HL-60 (cell line): ENCODE measurements around the gene TTLL3.

ENCODE experiments used
- CTCF ChIP-seq: IDR thresholded peaks from one replicate; pipeline ENCODE4 v1.5.1; 2011; ENCODE audit warnings: low read length, control low read depth, inconsistent platforms; ENCODE audit not compliant: insufficient read depth
- POLR2AphosphoS5 ChIP-seq: IDR thresholded peaks from 2 replicates; pipeline ENCODE4 v1.6.1; 2012; ENCODE audit warnings: low read depth
- REST ChIP-seq: IDR thresholded peaks from 2 replicates; pipeline ENCODE4 v1.6.1; 2012; ENCODE audit warnings: low read depth; ENCODE audit not compliant: insufficient replicate concordance

DNA sequence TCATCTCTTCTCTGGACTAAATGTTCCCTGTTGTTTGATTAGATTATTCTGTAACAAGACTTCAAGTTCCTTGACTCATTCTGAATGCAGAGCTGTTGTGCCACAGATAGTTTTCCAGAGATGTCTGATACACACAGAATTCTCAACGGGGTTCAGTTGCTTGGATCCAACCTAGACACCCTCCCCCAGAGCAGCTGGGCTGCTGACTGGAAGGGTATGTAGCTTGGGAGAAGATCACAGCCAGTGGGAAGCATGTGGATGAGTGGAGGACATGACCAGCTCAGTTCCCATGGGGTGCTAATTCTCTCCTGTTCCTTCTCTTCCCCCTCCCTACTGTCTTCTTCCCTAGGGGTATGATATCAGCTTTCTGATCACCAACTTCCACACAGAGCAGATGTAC, 6.6 kb upstream of the TTLL3 start:
- no peak for TF ChIP-seq CTCF
- TF ChIP-seq REST: no peak
- no peak for TF ChIP-seq POLR2AphosphoS5
